Progenitor cell of endocrine pancreas (in vitro differentiated cells): ENCODE measurements around the gene KIAA0319L. TPM values are rescaled to one million over a fixed set of nuclear protein-coding genes. Genes with fewer than 3 reads are reported as not detected.

Experiments used
- DNase-seq: peaks from one replicate; pipeline ENCODE4 v3.0.0; 2021; ENCODE audit warnings: low spot score; ENCODE audit not compliant: unreplicated experiment
- H3K27ac Mint-ChIP-seq: 2 replicates; pipeline ENCODE4 v1.8.0; 2021; ENCODE audit warnings: mild to moderate bottlenecking, moderate library complexity, mixed read lengths
- H3K27me3 Mint-ChIP-seq: 2 replicates; pipeline ENCODE4 v1.8.0; 2021; ENCODE audit warnings: mixed read lengths
- H3K36me3 Mint-ChIP-seq: 2 replicates; pipeline ENCODE4 v1.8.0; 2022; ENCODE audit warnings: mixed read lengths; ENCODE audit not compliant: insufficient read depth
- H3K4me1 Mint-ChIP-seq: 2 replicates; pipeline ENCODE4 v1.8.0; 2021; ENCODE audit warnings: low read depth, mixed read lengths
- H3K4me3 Mint-ChIP-seq: 2 replicates; pipeline ENCODE4 v1.8.0; 2021; ENCODE audit warnings: low read depth, mild to moderate bottlenecking, moderate library complexity, mixed read lengths
- H3K9me3 Mint-ChIP-seq: 2 replicates; pipeline ENCODE4 v1.8.0; 2021; ENCODE audit warnings: low read depth, mixed read lengths
- long read RNA-seq: library from polyadenylated mRNA; unstranded; transcript quantifications from one replicate; pipeline ENCODE4 v2.0.0, GENCODE V29; 2020
- total RNA-seq: library from RNA; stranded (reverse); gene quantifications from 2 replicates; pipeline ENCODE4 v1.2.1, GENCODE V29; 2021
- TF ChIP-seq, protein P1 (sequence below): fragments of 200-600 bp; sonication (generic); IDR thresholded peaks from one replicate; pipeline ENCODE4 v1.5.0; 2021; ENCODE audit warnings: antibody characterized with exemption, mild to moderate bottlenecking; ENCODE audit not compliant: unreplicated experiment

KIAA0319L gene
- total RNA-seq = 70.0 and 70.5 TPM in 2 replicates
- long read RNA-seq, full-length matches to known transcripts = 15 of 115 reads
- long read RNA-seq, partial matches to known transcripts = 60 of 115 reads
- long read RNA-seq, other reads (novel, unspliced or antisense) = 40 of 115 reads

DNA sequence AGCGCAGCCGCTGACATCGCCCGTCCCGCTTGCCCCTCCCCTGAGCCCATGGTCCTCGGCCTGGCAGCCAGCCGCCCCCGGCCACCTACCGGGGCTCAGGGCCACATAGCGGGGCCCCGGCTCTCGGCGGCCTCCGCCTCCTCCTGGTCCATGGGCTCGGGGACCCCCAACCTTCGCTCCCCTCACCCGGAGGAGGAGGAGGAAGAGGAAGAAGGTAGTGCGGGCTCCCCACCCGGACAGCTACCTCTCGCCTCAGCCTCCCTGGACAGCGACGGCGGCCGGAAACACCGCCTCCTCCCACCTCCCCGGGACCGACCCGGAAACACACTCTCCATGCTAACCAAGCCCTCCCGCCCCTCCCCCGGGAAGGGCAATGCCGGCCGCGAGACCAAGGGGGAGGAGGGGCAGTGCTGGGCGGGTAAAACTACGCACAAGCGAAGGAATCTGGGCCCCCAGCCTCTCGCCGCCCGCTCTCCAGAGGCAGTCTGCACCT is at the start of gene KIAA0319L:
Gene KIAA0319L (minus strand): TSS at position 286 of the 493 bp plus-strand sequence. CDS start 2,912 bp downstream, outside the sequence.
- no peaks in the 10 kb centered on the region for H3K9me3 Mint-ChIP-seq
- peaks cover 25% of the 10 kb centered on the region for H3K4me1 Mint-ChIP-seq
- H3K4me3 Mint-ChIP-seq = peak within 1 kb of the TSS; percentile 92
- H3K27ac Mint-ChIP-seq = peak within 1 kb of the TSS; percentile 98
- H3K36me3 Mint-ChIP-seq = peaks cover 9% of the 10 kb centered on the region
- H3K27me3 Mint-ChIP-seq = no peaks in the 10 kb centered on the region
- TF ChIP-seq, protein P1, sequence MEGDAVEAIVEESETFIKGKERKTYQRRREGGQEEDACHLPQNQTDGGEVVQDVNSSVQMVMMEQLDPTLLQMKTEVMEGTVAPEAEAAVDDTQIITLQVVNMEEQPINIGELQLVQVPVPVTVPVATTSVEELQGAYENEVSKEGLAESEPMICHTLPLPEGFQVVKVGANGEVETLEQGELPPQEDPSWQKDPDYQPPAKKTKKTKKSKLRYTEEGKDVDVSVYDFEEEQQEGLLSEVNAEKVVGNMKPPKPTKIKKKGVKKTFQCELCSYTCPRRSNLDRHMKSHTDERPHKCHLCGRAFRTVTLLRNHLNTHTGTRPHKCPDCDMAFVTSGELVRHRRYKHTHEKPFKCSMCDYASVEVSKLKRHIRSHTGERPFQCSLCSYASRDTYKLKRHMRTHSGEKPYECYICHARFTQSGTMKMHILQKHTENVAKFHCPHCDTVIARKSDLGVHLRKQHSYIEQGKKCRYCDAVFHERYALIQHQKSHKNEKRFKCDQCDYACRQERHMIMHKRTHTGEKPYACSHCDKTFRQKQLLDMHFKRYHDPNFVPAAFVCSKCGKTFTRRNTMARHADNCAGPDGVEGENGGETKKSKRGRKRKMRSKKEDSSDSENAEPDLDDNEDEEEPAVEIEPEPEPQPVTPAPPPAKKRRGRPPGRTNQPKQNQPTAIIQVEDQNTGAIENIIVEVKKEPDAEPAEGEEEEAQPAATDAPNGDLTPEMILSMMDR = no peak
- DNase-seq = peak; percentile 62

DNA sequence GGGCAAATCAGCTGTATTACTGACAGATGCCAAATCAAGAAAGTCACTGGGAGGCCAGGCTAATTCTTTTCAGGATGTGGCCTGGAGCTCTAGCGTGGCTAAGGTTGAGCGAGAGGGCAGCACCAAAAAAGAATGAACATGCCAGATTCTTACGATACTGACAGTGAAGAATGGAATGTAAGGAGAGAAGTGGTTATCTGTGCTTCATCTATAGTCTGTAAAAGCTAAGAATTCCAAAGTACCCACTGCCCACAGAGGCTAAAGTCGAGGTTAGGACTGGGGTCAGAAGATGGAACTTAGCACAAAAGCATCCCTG is 48.6 kb upstream of the KIAA0319L start:
- H3K27ac Mint-ChIP-seq = no peak overlapping the region
- no peak for DNase-seq
- TF ChIP-seq, protein P1 = no peak
- peaks cover 1% of the 10 kb centered on the region for H3K4me1 Mint-ChIP-seq
- peaks cover 34% of the 10 kb centered on the region for H3K36me3 Mint-ChIP-seq
- H3K9me3 Mint-ChIP-seq = peaks cover 4% of the 10 kb centered on the region
- no peaks in the 10 kb centered on the region for H3K27me3 Mint-ChIP-seq
- H3K4me3 Mint-ChIP-seq = no peak overlapping the region

DNA sequence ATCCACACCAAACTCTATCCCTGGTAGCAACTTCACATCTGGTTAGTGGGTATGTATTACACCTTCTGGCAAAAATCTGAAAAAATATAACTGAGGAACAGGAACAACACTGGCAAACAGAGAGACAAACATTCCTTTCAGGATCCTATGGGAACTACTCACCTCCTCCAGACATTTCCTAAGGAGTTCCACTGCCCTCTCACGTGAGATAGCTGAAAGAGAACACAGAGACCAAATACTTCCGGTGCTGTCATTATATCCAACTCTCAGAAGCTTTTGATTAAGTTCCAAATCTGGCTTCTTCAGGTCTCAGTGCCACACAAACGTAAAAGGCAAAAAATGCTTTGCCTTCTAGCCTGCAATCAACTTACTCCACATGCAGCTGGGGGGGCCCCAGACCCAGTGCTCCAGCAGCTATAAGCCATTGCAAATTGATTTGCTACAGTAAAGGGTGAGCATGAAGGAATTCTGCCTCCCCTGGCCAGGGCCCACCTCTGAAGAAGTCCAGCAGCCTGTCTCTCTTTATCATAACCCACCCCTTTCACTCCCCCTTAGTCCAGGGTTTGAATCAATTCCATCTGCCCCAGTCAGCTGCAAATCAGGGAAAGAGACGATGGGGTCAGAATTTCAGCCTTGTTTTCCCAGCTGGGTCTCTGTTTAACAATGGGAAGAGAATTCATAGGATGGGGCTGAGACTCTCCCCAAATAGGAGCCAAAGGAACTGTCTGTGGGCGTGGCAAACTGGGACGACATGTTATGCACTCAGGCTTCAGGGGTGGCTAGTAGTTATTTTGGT is 48.1 kb upstream of the KIAA0319L start:
- Mint-ChIP-seq H3K4me3 (no peak overlapping the region), H3K4me1 (peaks cover 1% of the 10 kb centered on the region), H3K27ac (peak overlapping the region; percentile 63), H3K27me3 (no peaks in the 10 kb centered on the region), H3K9me3 (peaks cover 4% of the 10 kb centered on the region), H3K36me3 (peaks cover 35% of the 10 kb centered on the region)
- no peak for DNase-seq
- TF ChIP-seq, protein P1 = no peak

DNA sequence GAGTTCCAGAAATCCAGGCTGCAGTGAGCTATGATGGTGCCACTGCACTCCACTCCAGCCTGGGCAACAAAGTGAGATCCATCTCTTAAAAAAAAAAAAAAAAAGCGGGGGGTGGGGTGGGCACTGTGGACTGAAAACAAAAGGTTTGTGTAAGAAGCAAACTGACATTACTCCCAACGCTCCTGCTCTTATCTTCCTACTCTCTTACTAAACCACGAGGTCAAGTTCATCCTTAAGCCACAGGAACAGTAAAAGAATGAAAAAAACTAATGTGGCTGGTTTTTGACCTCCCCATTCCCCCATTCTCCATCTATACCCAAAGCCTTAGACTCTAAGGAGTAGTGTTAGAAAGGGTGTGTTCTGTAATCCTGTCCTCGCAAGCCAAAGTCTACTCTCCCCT is 46.7 kb upstream of the KIAA0319L start:
- Mint-ChIP-seq H3K36me3 (peaks cover 33% of the 10 kb centered on the region), H3K9me3 (peaks cover 4% of the 10 kb centered on the region), H3K27ac (peak overlapping the region; percentile 18), H3K4me3 (no peak overlapping the region), H3K4me1 (peaks cover 3% of the 10 kb centered on the region), H3K27me3 (no peaks in the 10 kb centered on the region)
- no peak for DNase-seq
- TF ChIP-seq, protein P1 = no peak

DNA sequence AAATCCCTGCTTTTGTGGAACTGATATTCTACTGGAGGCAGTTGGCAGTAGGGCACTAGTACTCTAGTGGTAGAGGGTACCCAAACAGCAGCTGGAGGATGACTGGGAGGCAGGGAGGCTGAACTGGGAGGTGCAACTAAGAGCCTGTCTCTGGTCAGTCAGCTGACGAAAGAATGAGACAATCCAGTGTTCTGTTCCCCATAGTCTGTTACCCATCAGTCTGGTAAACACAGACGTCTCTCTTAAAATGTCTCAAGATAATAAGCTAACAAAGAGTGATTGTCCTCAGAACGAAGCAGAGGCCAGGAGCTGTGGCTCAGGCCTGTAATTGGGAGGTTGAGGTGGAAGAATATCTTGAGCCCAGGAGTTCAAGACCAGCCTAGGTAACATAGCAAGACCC is 46.3 kb upstream of the KIAA0319L start:
- TF ChIP-seq, protein P1 = no peak
- Mint-ChIP-seq H3K27me3 (no peaks in the 10 kb centered on the region), H3K36me3 (peaks cover 32% of the 10 kb centered on the region), H3K27ac (no peak overlapping the region), H3K4me1 (peaks cover 3% of the 10 kb centered on the region), H3K4me3 (no peak overlapping the region), H3K9me3 (peaks cover 4% of the 10 kb centered on the region)
- no peak for DNase-seq
